Measurements from ENCODE around the gene PPP1R9A. TPM values are rescaled to one million over a fixed set of nuclear protein-coding genes. Genes with fewer than 3 reads are reported as not detected.

The PPP1R9A gene
- total and polyA plus RNA-seq, 10 of the 15 experiments (the other 5 are each of a cell fraction or from before 2014, with no cell fraction given) = 0.04 to 0.12 TPM; not detected in 8

GRCh38 chr7:95099106-95099505 is 191.7 kb downstream of the PPP1R9A start (continued):
- TF ChIP-seq ZBTB40 (IDR thresholded peaks at IDR 0.05; ENCODE audit: borderline replicate concordance) (no peak), SRF (IDR thresholded peaks at IDR 0.05; ENCODE audit: low read depth in 2 of 2, low read length in 2 of 2) (no peak)

- ATAC-seq = no peak
- ChIA-PET SMC1A (ENCODE audit: uncharacterized antibody, unreplicated experiment) (interaction anchor here (0.9 kb wide), 1 partner anchor 377 kb away, joined by 3 read pairs; no protein-coding TSS in a partner anchor), RAD21 (ENCODE audit: unreplicated experiment) (no interaction called here), CTCF (interaction anchor here (0.7 kb wide), 1 partner anchor 349 kb away, joined by 3 read pairs; no protein-coding TSS in a partner anchor), POLR2A (no interaction called here)
- intact Hi-C loops (cut with micrococcal nuclease; ENCODE audit: unreplicated experiment) (no loop called here), in situ Hi-C loops (cut with MboI) (no loop called here)
- no peak overlapping the region for H2AFZ ChIP-seq (ENCODE audit: control insufficient read depth, low read depth, low read length)
- no peaks in the 10 kb centered on the region for H3K79me2 ChIP-seq (ENCODE audit: control insufficient read depth, insufficient read depth, low read length)
- no peak for DNase-seq (ENCODE audit: low read depth, low spot score)
- no peaks in the 10 kb centered on the region for H3K9me3 ChIP-seq (replicated peaks; ENCODE audit: control insufficient read depth, insufficient read depth, low read length)
- no peaks in the 10 kb centered on the region for H3K27me3 ChIP-seq (replicated peaks in 1 of 2; ENCODE audit: control insufficient read depth in 2 of 2, insufficient read depth in 2 of 2, low read length in 1 of 2)
- no peaks in the 10 kb centered on the region for H3K4me1 ChIP-seq (ENCODE audit: control insufficient read depth, insufficient read depth, low read length)
- H3K27ac ChIP-seq (ENCODE audit: control insufficient read depth, insufficient read depth) = no peak overlapping the region
- H3K4me3 ChIP-seq = no peak overlapping the region
- no peak overlapping the region for H3K4me2 ChIP-seq (ENCODE audit: control insufficient read depth, insufficient read depth)
- no peak for FAIRE-seq
- TF ChIP-seq EGR1 (IDR thresholded peaks at IDR 0.05; ENCODE audit: borderline replicate concordance in 1 of 2, low read depth in 2 of 2, low read length in 2 of 2) (no peak), ZBTB4 (CRISPR knock-in tag; IDR thresholded peaks at IDR 0.05) (no peak), SUZ12 (IDR thresholded peaks at IDR 0.05; ENCODE audit: unreplicated experiment) (no peak), NBN (IDR thresholded peaks at IDR 0.05) (no peak), CHD1 (IDR thresholded peaks at IDR 0.05; ENCODE audit: low read depth, low read length) (no peak), E4F1 (IDR thresholded peaks at IDR 0.05; ENCODE audit: borderline replicate concordance, partially characterized antibody) (no peak), RELA (IDR thresholded peaks at IDR 0.05; ENCODE audit: borderline replicate concordance, partially characterized antibody) (no peak), YY1 (IDR thresholded peaks at IDR 0.05; ENCODE audit: low read depth, low read length) (no peak)
- H3K9ac ChIP-seq (ENCODE audit: control insufficient read depth, insufficient read depth, low read length) = no peak overlapping the region
- H3K36me3 ChIP-seq (ENCODE audit: control insufficient read depth in 2 of 2, insufficient read depth in 2 of 2, low read length in 1 of 2) = no peaks in the 10 kb centered on the region
- no peaks in the 10 kb centered on the region for H4K20me1 ChIP-seq (ENCODE audit: control insufficient read depth, insufficient read depth)
- WGBS (ENCODE audit: insufficient coverage, insufficient replicate concordance, low lambda C conversion rate, missing lambda C conversion rate) = 25% methylated on average over 5 of the region's 5 CpGs
- no TSS peak for BruUV-seq (replicated peaks)
These were observed 194.0 kb downstream of the PPP1R9A start for GRCh38 chr7:95101422-95101821.

All from GM12878 (cell line).